Right forelimb (tissue), 1 donor: ENCODE measurements around the gene RDH11.

Source experiments
- DNase-seq: peaks from one replicate; pipeline ENCODE4 v3.0.0-alpha.2; 2018

The RDH11 gene

DNA sequence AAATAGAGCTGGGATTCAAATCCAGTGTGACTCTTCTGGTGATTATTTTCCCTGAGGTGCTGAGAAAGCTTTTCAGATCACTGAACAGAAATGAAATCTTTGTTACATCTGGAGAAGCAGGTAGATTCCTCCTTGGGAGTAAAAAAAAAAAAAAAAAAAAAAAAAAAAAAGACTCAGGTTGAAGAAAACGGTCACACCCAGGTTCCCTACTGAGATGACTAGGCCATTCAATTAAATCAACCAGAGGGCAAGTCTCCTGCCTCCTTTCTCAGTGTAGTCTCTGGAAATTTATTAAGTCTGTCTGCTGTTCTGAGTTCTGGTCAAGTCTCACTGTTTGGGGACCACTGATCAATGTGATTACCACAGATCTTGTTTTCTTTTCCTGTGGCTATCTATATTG lies 51.9 kb downstream of the RDH11 start:
- DNase-seq = no peak

GRCh38 chr14:67641902-67642749 lies 53.4 kb downstream of the RDH11 start:
- DNase-seq = no peak

GRCh38 chr14:67641480-67641879 lies 54.1 kb downstream of the RDH11 start:
- no peak for DNase-seq

GRCh38 chr14:67638642-67639041 lies 56.9 kb downstream of the RDH11 start:
- no peak for DNase-seq

- no peak for DNase-seq
These were observed 59.1 kb downstream of the RDH11 start for GRCh38 chr14:67636361-67636919.

DNA sequence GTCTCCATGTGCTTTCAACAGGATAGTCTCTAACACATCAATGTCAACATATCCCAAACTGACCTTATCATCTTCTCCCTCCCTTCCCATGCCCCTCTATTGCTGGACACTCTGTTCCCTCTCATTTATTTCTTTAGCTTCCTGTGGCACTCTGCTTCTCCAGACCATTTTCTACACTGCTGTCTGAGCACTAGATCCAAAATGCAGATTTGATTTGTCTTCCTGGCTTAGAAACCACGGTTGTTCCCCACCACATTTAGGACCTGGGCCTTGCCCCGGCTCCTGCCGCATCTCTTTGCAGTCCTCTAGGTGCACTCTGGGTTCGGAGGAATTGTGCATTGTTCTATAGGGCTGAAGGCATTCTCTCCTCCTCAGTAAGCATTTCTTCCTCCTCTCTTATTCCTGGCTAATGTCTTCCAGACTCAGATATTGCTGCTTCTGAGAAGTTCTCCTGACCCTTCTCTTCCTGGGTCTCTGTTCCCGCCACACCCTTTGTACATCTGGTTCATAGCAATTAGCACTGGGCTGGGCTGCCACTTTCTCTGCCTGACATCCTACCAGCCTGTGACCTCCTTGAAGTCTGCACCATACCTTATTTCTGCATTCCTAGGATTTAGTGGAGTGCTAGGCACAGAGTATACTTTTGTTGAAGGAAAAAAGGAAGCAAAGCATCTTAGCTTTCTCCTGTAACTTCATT lies 62.0 kb downstream of the RDH11 start:
- DNase-seq = no peak

DNA sequence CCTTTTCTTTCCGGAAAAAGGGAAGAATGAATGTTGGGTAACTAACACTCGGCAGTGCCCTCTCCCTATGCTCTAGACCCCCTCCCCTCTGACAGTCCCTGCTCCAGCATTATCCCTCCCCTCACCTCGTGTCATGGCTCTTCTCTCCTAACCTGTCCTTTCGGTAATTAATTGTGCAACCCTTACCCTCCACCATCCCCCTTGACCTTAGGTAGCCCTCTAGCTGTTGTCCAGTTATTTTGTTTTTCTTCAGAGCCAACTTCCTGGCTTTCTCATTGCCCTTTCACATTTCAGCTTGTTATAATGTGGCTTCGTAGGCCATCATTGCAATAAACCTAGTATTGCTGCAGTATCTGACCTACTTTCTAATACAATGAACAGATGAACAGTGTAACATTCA lies 64.6 kb downstream of the RDH11 start:
- DNase-seq = no peak

GRCh38 chr14:67630186-67630585 lies 65.4 kb downstream of the RDH11 start:
- no peak for DNase-seq

DNA sequence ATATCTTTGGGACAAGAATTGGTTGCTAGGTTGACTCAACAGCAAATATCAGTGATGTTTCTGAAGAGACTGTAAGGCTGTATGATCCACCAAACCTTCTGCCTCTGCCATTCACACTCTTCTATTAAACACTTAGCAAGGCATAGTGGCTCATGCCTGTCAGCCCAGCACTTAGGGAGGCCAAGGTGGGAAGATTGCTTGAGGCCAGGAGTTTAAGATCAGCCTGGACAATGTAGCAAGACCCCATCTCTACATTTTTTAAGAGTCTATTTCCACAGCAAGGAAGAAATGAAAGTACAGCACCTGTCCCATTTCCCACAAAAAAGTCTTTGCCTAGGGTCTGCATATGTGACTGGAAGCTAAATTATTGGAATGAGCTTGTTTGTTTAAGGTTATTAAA lies 68.0 kb downstream of the RDH11 start:
- no peak for DNase-seq
